ENCODE data around the gene NYAP1. TPM values are rescaled to one million over a fixed set of nuclear protein-coding genes. Genes with fewer than 3 reads are reported as not detected.
A peak's percentile ranks its signal among the peaks of the same experiment; 100 is the strongest.

Gene NYAP1
- total and polyA plus RNA-seq, 4 donors, result 0.32 to 1.1 (median 0.46) TPM

DNA sequence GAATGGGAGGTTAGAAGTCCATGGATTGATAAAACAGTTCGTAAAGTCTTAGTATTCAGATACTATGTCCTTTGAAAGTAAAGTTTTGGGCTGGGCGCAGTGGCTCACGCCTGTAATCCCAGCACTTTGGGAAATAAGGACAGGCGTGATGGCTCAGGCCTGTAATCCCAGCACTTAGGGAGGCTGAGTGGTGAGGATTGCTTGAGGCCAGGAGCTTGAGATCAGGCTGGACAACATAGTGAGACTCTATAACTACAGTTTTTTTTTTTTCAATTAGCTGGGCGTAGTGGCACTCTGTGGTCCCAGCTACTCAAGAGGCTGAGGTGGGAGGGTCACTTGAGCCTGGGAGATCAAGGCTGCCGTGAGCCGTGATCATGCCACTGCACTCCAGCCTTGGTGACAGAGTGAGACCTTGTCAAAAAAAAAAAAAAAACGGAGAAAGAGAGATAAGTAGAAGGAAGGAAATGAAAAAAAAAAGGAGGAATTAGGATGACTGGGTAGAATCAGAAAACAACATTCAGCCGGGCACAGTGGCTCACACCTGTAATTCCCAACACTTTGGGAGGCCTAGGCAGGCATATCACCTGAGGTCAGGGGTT, 29.6 kb downstream of the NYAP1 start:
- WGBS, 2 donors, result 77 to 81% methylated on average over 9 of the region's 9 CpGs
- H3K9ac ChIP-seq (ENCODE audit: insufficient read depth in 1 of 2, low read length in 2 of 2), result no peak overlapping the region
- H3K36me3 ChIP-seq (ENCODE audit: control insufficient read depth in 4 of 4, insufficient read depth in 4 of 4, low read length in 4 of 4), result no peaks in the 10 kb centered on the region
- H3K4me3 ChIP-seq, result no peak overlapping the region
- H3K4me1 ChIP-seq (ENCODE audit: control insufficient read depth in 5 of 5, insufficient read depth in 5 of 5, low read length in 5 of 5), result peaks cover 0 to 10% (median 0%) of the 10 kb centered on the region in 5 donors
- no peak for TF ChIP-seq CTCF (IDR thresholded peaks at IDR 0.05; ENCODE audit: control extremely low read depth, extremely low read depth)
- no peaks in the 10 kb centered on the region for H3K27me3 ChIP-seq (ENCODE audit: control insufficient read depth in 3 of 3, insufficient read depth in 3 of 3, low read length in 2 of 3)
- no peak for DNase-seq
- H3K9me3 ChIP-seq (ENCODE audit: control insufficient read depth in 4 of 4, insufficient read depth in 3 of 4, low read length in 3 of 4), result no peaks in the 10 kb centered on the region
- H3K27ac ChIP-seq (ENCODE audit: low read depth in 1 of 2, low read length in 1 of 2), result no peak overlapping the region
- no peak for ATAC-seq (ENCODE audit: insufficient read depth, low FRiP score)

- ATAC-seq (ENCODE audit: insufficient read depth, low FRiP score) (no peak), DNase-seq (peak in 1 of 3 donors; percentile 9)
- Histone ChIP-seq H3K9me3 (ENCODE audit: control insufficient read depth in 4 of 4, insufficient read depth in 3 of 4, low read length in 3 of 4) (no peaks in the 10 kb centered on the region), H3K27me3 (ENCODE audit: control insufficient read depth in 3 of 3, insufficient read depth in 3 of 3, low read length in 2 of 3) (no peaks in the 10 kb centered on the region), H3K27ac (ENCODE audit: low read depth in 1 of 2, low read length in 1 of 2) (no peak overlapping the region), H3K4me1 (ENCODE audit: control insufficient read depth in 5 of 5, insufficient read depth in 5 of 5, low read length in 5 of 5) (peaks cover 0 to 10% (median 0%) of the 10 kb centered on the region in 5 donors), H3K9ac (ENCODE audit: insufficient read depth in 1 of 2, low read length in 2 of 2) (no peak overlapping the region), H3K36me3 (ENCODE audit: control insufficient read depth in 4 of 4, insufficient read depth in 4 of 4, low read length in 4 of 4) (no peaks in the 10 kb centered on the region), H3K4me3 (no peak overlapping the region)
- no peak for TF ChIP-seq CTCF (IDR thresholded peaks at IDR 0.05; ENCODE audit: control extremely low read depth, extremely low read depth)
- 20 to 22% methylated on average over 2 of the region's 2 CpGs for WGBS, 2 donors
These were observed 31.4 kb downstream of the NYAP1 start for GRCh38 chr7:100515072-100515532.

DNA sequence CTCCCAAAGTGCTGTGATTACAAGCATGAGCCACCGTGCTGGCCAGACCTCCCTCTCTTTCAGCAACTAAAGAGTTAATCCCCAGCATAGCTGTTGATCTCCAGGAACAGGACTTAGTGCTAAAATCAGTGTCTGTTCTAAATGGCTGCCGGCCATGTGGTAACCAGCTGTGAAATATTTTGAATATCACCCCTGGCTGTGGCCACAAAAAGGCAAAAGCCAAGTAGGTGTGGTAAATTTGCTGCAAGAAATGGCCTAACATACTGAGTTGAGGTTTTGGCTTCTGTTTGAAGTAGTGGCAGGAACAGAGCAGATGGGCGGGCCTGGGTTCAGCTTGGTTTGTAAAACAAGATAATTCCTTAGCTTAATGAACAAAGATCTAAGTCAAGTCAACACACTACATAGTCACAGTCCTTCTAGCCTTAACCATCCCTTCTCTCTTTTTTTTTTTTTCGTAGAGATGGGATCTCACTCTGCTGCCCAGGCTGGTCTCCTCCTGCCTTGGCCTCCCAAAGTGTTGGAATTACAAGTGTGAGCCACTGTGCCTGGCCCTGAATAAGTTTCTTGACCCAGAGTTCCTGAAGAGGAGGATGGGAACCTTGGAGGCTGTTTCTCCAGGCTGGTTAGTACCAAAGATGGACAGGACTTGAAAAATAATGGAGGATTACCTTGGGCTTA, 32.5 kb downstream of the NYAP1 start:
- peak; percentile 60 to 80 (median 71) for DNase-seq
- H3K9ac ChIP-seq (ENCODE audit: insufficient read depth in 1 of 2, low read length in 2 of 2), result no peak overlapping the region
- H3K4me3 ChIP-seq, result no peak overlapping the region
- peaks cover 0 to 10% (median 0%) of the 10 kb centered on the region in 5 donors for H3K4me1 ChIP-seq (ENCODE audit: control insufficient read depth in 5 of 5, insufficient read depth in 5 of 5, low read length in 5 of 5)
- no peaks in the 10 kb centered on the region for H3K27me3 ChIP-seq (ENCODE audit: control insufficient read depth in 3 of 3, insufficient read depth in 3 of 3, low read length in 2 of 3)
- TF ChIP-seq CTCF (IDR thresholded peaks at IDR 0.05; ENCODE audit: control extremely low read depth, extremely low read depth), result no peak
- no peak overlapping the region for H3K27ac ChIP-seq (ENCODE audit: low read depth in 1 of 2, low read length in 1 of 2)
- WGBS, 2 donors, result 62 to 63% methylated on average over 4 of the region's 4 CpGs
- H3K9me3 ChIP-seq (ENCODE audit: control insufficient read depth in 4 of 4, insufficient read depth in 3 of 4, low read length in 3 of 4), result no peaks in the 10 kb centered on the region
- no peaks in the 10 kb centered on the region for H3K36me3 ChIP-seq (ENCODE audit: control insufficient read depth in 4 of 4, insufficient read depth in 4 of 4, low read length in 4 of 4)
- ATAC-seq (ENCODE audit: insufficient read depth, low FRiP score), result no peak

Measured in lung (tissue), 12 donors.